ENCODE data around the gene HMGCR.
"Not testable (repeated sequence)": the region's sequence is repeated elsewhere in the genome, so short reads cannot be mapped to it uniquely, and the experiment has no call there.

DNA sequence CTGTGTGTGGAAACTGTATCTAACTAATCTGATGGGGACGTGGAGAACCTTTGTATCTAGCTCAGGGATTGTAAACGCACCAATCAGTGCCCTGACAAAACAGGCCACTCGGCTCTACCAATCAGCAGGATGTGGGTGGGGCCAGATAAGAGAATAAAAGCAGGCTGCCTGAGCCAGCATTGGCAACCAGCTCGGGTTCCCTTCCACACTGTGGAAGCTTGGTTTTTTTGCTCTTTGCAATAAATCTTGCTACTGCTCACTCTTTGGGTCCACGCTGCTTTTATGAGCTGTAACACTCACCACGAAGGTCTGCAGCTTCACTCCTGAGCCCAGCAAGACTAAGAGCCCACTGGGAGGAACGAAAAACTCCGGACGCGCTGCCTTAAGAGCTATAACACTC, 2.6 kb upstream of the HMGCR start:
- not testable (repeated sequence) for TF ChIP-seq POLR2A (IDR thresholded peaks at IDR 0.05)
- TF ChIP-seq, protein P1, sequence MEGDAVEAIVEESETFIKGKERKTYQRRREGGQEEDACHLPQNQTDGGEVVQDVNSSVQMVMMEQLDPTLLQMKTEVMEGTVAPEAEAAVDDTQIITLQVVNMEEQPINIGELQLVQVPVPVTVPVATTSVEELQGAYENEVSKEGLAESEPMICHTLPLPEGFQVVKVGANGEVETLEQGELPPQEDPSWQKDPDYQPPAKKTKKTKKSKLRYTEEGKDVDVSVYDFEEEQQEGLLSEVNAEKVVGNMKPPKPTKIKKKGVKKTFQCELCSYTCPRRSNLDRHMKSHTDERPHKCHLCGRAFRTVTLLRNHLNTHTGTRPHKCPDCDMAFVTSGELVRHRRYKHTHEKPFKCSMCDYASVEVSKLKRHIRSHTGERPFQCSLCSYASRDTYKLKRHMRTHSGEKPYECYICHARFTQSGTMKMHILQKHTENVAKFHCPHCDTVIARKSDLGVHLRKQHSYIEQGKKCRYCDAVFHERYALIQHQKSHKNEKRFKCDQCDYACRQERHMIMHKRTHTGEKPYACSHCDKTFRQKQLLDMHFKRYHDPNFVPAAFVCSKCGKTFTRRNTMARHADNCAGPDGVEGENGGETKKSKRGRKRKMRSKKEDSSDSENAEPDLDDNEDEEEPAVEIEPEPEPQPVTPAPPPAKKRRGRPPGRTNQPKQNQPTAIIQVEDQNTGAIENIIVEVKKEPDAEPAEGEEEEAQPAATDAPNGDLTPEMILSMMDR (IDR thresholded peaks at IDR 0.05), result not testable (repeated sequence)

Data from adrenal gland (tissue), 5 donors.